GM18507 (cell line): Measurements from ENCODE around the gene RIPPLY1.

ENCODE experiments used
- DNase-seq: peaks from one replicate; pipeline ENCODE4 v3.0.0; 2011; ENCODE audit warnings: low read depth; ENCODE audit not compliant: insufficient read length; ENCODE audit errors: extremely low spot score
- FAIRE-seq: peaks from 2 replicates; lab custom pipeline; 2011; peaks lifted over from hg19 to GRCh38; lab: Jason Lieb, UNC

Gene RIPPLY1

DNA sequence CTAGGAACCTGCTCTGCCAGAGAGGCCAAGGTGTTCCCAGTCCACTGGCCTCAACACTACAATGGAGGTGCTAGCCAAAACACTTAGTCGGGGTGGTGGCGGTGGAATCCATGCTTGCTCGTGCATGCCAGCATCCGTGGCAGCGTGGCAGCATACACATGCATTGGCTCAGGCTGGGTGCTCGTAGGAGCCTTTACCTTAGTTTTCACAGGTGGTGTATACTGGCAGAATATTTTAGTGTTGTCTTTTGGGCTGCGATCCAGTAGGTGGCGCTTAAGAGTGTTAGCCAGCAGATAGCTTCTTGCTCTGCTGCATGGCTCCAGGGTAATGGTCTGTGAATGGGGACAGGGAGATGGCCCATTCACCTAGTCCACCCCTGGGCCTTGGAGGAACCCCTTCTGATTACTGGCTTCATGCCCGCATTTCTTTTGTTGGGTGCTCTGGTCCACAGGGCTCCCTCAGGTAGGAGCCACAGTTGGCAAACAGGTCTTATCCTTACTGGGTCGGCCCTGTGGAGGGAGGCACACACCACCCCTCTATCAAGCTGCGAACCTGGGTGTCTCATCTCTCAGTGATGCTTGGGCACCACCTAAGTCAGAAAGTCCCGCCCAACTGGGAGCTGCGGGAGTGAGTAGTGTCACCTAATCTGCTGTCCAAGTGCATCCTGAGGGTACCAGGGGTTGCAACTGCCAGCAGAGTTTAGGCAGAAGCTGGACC lies 40.0 kb downstream of the RIPPLY1 start:
- FAIRE-seq (peak; percentile 54), DNase-seq (no peak)
